Skeletal muscle tissue (tissue), 4 donors: Measurements from ENCODE around the gene PPM1J. TPM values are rescaled to one million over a fixed set of nuclear protein-coding genes. Genes with fewer than 3 reads are reported as not detected.

Experiments used
- H3K27ac ChIP-seq: one replicate; pipeline ENCODE4 v1.7.0; 2013; ENCODE audit warnings: mild to moderate bottlenecking, low read depth, low read length, inconsistent platforms
- H3K27me3 ChIP-seq, 3 donors: one replicate each; pipeline ENCODE4 v1.7.0; 2013; ENCODE audit warnings: low read length in 3 of 3; ENCODE audit not compliant: control insufficient read depth in 3 of 3, insufficient read depth in 3 of 3
- H3K36me3 ChIP-seq, 3 donors: one replicate each; pipeline ENCODE4 v1.7.0; 2013; ENCODE audit warnings: low read length in 3 of 3; ENCODE audit not compliant: control insufficient read depth in 3 of 3, insufficient read depth in 3 of 3
- H3K4me1 ChIP-seq, 3 donors: one replicate each; pipeline ENCODE4 v1.7.0; 2013; ENCODE audit warnings: low read length in 3 of 3, mild to moderate bottlenecking in 3 of 3; ENCODE audit not compliant: control insufficient read depth in 3 of 3, insufficient read depth in 3 of 3
- H3K4me3 ChIP-seq, 3 donors: one replicate each; pipeline ENCODE4 v1.7.0; 2013; ENCODE audit warnings: low read length in 3 of 3
- H3K9ac ChIP-seq, 3 donors: one replicate each; pipeline ENCODE4 v1.7.0; 2013; ENCODE audit warnings: low read length in 3 of 3, mild to moderate bottlenecking in 3 of 3, moderate library complexity in 2 of 3, low read depth in 1 of 3
- H3K9me3 ChIP-seq, 3 donors: one replicate each; pipeline ENCODE4 v1.7.0; 2013; ENCODE audit warnings: low read length in 3 of 3; ENCODE audit not compliant: control insufficient read depth in 3 of 3
- total RNA-seq: library from RNA; depleted of rRNA; stranded (reverse); fragments of >200 nt; gene quantifications from one replicate; pipeline ENCODE4 v1.2.3, GENCODE V29; 2014
- donor health status: Osteomylitis.

PPM1J gene
- total RNA-seq, 1 donor from 2014 or later: 1.0 TPM

DNA sequence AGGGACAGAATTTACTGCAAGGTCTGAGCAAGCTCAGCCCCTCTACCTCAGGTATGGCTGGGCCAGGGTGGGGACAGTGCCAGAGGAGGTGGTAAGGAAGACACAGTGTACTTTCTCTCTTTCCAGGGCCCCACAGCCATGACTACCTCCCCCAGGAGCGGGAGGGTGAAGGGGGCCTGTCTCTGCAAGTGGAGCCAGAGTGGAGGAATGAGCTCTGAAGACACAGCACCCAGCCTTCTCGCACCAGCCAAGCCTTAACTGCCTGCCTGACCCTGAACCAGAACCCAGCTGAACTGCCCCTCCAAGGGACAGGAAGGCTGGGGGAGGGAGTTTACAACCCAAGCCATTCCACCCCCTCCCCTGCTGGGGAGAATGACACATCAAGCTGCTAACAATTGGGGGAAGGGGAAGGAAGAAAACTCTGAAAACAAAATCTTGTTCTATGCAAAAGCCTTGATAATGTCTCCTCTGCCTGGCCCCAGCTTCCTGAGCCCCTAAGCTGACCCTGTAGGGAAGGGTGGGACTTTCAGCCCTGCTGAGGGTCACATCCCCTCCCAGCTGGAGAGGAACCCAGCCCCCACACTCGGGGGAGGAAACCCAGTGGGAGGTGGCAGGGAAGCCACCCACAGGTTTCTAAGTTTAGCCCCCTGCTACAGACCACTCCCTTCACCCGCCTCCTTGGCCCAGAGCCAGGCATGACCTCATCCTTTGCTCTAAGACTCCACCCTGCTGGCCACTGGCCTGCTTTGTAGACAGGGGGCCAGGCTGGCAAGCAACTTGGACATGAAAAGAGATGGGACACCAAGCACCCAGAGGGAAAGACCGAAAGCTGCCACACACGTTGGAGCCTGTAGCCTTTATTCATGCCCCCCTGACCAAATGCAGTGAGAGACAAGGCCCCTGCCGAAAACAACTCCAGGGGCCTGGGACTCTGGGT is 14.6 kb downstream of the PPM1J start:
- Histone ChIP-seq H3K4me1 (peaks cover 58 to 71% (median 68%) of the 10 kb centered on the region in 3 donors), H3K9me3 (no peaks in the 10 kb centered on the region), H3K27me3 (no peaks in the 10 kb centered on the region), H3K36me3 (peaks cover 25 to 42% (median 31%) of the 10 kb centered on the region in 3 donors), H3K4me3 (peak overlapping the region in 2 of 3 donors; percentile 45 to 49), H3K27ac (peak overlapping the region; percentile 93), H3K9ac (peak overlapping the region; percentile 52 to 72 (median 67))

DNA sequence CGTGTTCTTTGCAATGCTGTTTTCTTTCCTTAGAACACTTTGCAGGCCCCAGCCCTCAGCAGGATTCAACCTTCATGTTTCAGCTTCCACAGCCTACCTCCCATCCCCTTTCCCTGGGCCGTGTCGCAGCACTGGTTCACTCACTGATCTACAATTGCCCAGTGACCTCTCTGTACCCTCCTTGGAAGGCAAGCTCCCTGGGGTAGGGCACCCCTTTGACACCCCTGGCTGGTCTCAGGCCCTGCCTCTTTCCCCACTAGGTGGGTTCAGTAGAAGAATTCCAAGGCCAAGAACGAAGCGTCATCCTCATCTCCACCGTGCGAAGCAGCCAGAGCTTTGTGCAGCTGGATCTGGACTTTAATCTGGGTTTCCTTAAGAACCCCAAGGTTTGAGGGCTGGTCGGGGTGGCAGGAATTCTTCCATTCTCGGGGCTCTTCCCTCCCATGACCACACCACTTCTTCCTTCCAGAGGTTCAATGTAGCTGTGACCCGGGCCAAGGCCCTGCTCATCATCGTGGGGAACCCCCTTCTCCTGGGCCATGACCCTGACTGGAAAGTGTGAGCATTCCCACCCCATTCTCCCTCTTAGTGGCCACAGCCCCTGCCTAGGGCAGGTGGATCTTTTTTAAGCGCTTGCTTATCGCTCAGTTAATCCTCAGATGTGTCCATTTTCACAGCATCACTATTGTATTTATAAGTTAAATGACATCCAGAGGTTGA is 15.5 kb downstream of the PPM1J start:
- Histone ChIP-seq H3K4me3 (peak overlapping the region in 1 of 3 donors; percentile 22), H3K4me1 (peaks cover 54 to 61% (median 59%) of the 10 kb centered on the region in 3 donors), H3K27me3 (no peaks in the 10 kb centered on the region), H3K27ac (peak overlapping the region; percentile 93), H3K9me3 (no peaks in the 10 kb centered on the region), H3K9ac (peak overlapping the region; percentile 52 to 72 (median 67)), H3K36me3 (peaks cover 32 to 50% (median 36%) of the 10 kb centered on the region in 3 donors)

DNA sequence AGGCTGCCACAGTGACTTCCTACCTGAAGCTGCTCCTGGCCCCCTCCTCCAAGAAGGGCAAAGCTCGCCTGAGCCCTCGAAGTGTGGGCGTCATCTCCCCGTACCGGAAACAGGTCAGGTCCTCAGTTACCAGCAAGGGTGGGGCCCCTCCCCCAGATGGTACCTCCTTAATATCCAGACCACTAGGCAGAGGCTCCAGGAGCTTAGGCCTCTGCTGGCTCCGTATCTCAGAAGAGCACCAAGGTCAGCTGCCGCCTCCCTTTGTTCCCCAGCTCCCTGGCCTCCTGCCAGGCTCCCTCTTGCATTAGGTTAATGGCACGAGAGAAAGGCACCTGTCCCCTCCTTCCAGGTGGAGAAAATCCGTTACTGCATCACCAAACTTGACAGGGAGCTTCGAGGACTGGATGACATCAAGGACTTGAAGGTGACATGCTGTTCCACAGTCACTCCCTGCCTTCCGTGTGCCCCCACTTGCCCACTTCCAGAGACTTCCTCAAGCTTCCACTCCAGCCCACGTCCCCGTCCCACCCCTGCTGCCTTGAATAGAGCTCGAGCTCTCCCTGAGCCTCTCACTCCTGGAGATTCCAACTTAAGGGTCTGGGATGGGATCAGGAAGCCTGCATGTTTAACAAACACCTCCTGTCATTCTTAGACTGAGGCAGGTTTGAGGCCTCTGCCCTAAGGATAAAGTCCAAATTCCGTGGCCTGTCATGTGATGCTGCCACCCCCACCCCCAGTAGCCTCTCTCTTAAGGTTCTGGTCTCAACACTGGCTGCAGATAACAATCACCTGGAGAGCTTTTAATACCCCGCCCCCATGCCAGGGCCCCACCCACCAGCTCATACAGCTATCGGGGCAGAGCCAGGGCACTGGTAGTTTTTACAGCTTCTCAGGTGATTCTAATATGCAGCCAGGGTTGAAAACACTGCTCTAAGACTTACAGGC is 16.5 kb downstream of the PPM1J start:
- no peaks in the 10 kb centered on the region for H3K9me3 ChIP-seq
- H3K4me3 ChIP-seq: no peak overlapping the region
- H3K36me3 ChIP-seq: peaks cover 35 to 58% (median 39%) of the 10 kb centered on the region in 3 donors
- H3K27ac ChIP-seq: no peak overlapping the region
- H3K9ac ChIP-seq: no peak overlapping the region
- no peaks in the 10 kb centered on the region for H3K27me3 ChIP-seq
- peaks cover 45 to 52% (median 50%) of the 10 kb centered on the region in 3 donors for H3K4me1 ChIP-seq

DNA sequence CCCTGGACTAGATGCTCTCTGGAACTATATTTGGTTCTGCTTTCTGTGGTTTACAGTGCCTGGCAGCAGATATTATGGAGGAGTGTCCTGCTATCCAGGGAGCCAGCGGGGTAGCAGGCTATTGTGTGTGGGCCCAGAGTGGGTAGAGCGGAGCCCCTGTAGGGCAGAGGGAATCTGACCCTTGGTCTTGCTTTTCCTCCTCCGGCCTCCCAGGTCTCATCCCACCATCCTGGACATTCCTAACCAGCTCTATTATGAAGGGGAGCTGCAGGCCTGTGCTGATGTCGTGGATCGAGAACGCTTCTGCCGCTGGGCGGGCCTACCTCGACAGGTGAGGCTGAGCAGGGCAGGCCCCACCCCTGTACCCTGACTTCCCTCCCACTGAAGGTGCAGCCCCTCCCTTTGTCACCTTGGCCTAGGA is 17.3 kb downstream of the PPM1J start:
- Histone ChIP-seq H3K36me3 (peaks cover 37 to 61% (median 37%) of the 10 kb centered on the region in 3 donors), H3K4me3 (no peak overlapping the region), H3K27me3 (no peaks in the 10 kb centered on the region), H3K9me3 (no peaks in the 10 kb centered on the region), H3K27ac (no peak overlapping the region), H3K9ac (no peak overlapping the region), H3K4me1 (peaks cover 41 to 44% (median 43%) of the 10 kb centered on the region in 3 donors)

DNA sequence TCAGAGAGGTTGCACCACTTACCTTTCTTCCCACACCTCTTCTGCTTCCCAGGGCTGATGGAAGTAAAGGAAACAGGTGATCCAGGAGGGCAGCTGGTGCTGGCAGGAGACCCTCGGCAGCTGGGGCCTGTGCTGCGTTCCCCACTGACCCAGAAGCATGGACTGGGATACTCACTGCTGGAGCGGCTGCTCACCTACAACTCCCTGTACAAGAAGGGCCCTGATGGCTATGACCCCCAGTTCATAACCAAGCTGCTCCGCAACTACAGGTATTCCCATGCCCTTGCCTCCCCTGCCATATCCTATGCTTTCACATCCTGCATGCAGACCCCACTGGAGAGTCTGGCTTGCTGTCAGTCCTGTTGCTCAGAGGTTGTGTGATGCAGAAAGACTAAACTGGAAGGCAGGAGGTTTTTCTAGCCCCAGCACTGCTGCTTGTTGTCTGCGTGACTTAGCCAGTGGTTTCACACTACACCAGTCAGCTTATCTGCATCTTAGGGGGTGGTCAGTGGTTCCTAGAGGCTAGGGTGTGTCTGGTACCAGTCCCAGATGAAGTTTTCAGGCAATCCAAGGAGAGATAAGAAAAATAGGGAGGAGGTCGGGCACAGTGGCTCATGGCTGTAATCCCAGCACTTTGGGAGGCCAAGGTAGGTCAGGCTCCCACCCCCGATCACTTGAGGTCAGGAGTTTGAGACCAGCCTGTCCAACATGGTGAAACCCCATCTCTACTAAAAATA is 18.4 kb downstream of the PPM1J start:
- H3K27ac ChIP-seq: no peak overlapping the region
- no peaks in the 10 kb centered on the region for H3K9me3 ChIP-seq
- H3K4me3 ChIP-seq: no peak overlapping the region
- H3K27me3 ChIP-seq: no peaks in the 10 kb centered on the region
- H3K36me3 ChIP-seq: peaks cover 37 to 61% (median 39%) of the 10 kb centered on the region in 3 donors
- peaks cover 33 to 34% (median 34%) of the 10 kb centered on the region in 3 donors for H3K4me1 ChIP-seq
- H3K9ac ChIP-seq: peak overlapping the region in 1 of 3 donors; percentile 25

DNA sequence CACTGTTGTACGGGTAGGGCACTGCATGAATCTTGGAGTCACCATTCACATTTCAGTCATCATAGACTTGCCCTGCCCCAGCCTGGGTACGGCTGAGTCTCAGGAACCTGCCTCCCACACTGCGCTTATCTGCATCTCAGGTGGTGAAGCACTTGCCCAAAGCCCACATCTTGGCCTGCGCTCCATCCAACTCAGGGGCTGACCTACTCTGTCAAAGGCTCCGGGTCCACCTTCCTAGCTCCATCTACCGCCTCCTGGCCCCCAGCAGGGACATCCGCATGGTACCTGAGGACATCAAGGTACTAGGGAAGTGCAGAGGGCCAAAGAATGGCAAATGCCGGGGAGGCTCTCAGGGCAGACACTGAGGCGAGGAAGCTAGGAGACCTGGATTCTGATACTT is 19.9 kb downstream of the PPM1J start:
- Histone ChIP-seq H3K9ac (no peak overlapping the region), H3K4me1 (peaks cover 18 to 19% (median 19%) of the 10 kb centered on the region in 3 donors), H3K9me3 (no peaks in the 10 kb centered on the region), H3K36me3 (peaks cover 39 to 63% (median 41%) of the 10 kb centered on the region in 3 donors), H3K4me3 (no peak overlapping the region), H3K27ac (no peak overlapping the region), H3K27me3 (no peaks in the 10 kb centered on the region)

DNA sequence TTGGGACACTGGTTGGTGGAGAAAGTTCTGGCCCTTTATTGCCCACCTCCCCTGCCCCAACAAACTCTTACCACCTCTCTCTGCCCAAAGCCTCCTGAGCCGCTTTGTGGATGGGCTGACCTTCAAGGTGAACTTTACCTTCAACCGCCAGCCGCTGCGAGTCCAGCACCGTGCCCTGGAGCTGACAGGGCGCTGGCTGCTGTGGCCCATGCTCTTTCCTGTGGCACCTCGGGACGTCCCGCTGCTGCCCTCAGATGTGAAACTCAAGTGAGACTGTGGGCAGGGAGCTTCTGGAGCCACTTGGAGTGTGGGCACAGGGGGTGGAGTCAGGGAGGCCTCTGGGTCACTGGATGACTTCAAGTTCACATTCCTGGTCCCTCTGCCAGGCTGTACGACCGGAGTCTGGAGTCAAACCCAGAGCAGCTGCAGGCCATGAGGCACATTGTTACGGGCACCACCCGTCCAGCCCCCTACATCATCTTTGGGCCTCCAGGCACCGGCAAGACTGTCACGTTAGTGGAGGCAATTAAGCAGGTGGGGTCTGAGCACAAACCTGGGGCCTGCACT is 20.7 kb downstream of the PPM1J start:
- no peak overlapping the region for H3K9ac ChIP-seq
- peaks cover 39 to 65% (median 40%) of the 10 kb centered on the region in 3 donors for H3K36me3 ChIP-seq
- H3K4me1 ChIP-seq: peaks cover 10 to 11% (median 11%) of the 10 kb centered on the region in 3 donors
- no peaks in the 10 kb centered on the region for H3K9me3 ChIP-seq
- no peak overlapping the region for H3K4me3 ChIP-seq
- H3K27me3 ChIP-seq: no peaks in the 10 kb centered on the region
- H3K27ac ChIP-seq: no peak overlapping the region

DNA sequence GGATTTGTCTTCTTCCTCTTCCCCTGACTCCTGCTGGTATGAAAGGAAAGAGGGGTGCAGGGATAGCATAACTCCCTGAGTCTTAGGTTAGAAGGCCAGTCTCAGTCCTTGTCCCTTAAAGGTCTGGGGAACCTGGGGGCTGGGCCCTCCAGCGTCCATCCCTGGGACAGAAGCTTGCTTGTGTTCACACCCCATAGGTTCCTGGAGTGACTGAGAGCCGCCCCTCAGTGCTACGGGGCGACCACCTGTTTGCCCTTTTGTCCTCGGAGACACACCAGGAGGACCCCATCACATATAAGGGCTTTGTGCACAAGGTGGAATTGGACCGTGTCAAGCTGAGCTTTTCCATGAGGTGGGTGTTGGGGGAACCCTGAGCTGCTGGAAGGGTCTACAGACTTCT is 21.3 kb downstream of the PPM1J start:
- Histone ChIP-seq H3K36me3 (peaks cover 39 to 63% (median 40%) of the 10 kb centered on the region in 3 donors), H3K4me1 (peaks cover 8 to 11% (median 10%) of the 10 kb centered on the region in 3 donors), H3K27me3 (no peaks in the 10 kb centered on the region), H3K27ac (no peak overlapping the region), H3K9me3 (no peaks in the 10 kb centered on the region), H3K4me3 (no peak overlapping the region), H3K9ac (no peak overlapping the region)
